HUES64 (cell line): ENCODE results near the gene BOLL.
"Not testable (repeated sequence)": the region's sequence is repeated elsewhere in the genome, so short reads cannot be mapped to it uniquely, and the experiment has no call there.

Experiments
- H3K27ac ChIP-seq: 2 replicates; pipeline ENCODE4 v1.7.0; 2013; ENCODE audit warnings: low read depth, low read length, inconsistent platforms
- H3K27me3 ChIP-seq: 2 replicates; pipeline ENCODE4 v1.6.1; 2013; ENCODE audit warnings: mild to moderate bottlenecking, low read length; ENCODE audit not compliant: insufficient read depth
- H3K36me3 ChIP-seq: 2 replicates; pipeline ENCODE4 v1.6.1; 2013; ENCODE audit warnings: mild to moderate bottlenecking, low read length; ENCODE audit not compliant: insufficient read depth
- H3K4me1 ChIP-seq: 2 replicates; pipeline ENCODE4 v1.6.1; 2013; ENCODE audit warnings: mild to moderate bottlenecking, low read length, moderate library complexity; ENCODE audit not compliant: insufficient read depth
- H3K4me3 ChIP-seq: 2 replicates; pipeline ENCODE4 v1.5.1; 2013; ENCODE audit warnings: mild to moderate bottlenecking, low read length, moderate library complexity
- H3K9ac ChIP-seq: 2 replicates; pipeline ENCODE4 v1.6.1; 2013; ENCODE audit warnings: mild to moderate bottlenecking, low read depth, low read length
- H3K9me3 ChIP-seq: 2 replicates; pipeline ENCODE4 v1.6.1; 2013; ENCODE audit warnings: low read depth, low read length; ENCODE audit not compliant: insufficient read depth
- WGBS: fragments of 150-250, 120-280 bp; methylation state at CpG from one replicate; pipeline ENCODE4 v1.1.7; 2013; ENCODE audit warnings: missing lambda C conversion rate; 5-methylcytosine and 5-hydroxymethylcytosine counted together

BOLL gene

DNA sequence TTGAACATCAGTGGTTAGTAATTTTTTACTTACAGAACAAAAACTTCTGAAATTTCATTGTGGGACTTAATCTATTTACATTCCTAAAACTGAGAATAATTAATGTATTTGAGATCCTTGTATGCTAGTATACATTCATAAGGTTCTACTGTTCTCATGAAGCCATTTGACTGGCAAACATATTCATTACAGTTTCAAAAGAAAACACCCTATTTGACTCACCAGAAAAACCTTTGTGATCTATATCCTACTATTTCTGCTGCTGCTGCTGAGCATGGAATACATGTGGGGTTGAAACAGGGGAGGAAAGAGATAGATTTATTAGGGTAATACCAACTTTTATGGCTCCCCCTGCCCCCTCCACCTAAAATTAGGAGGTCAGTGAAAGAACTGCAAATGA is 58.1 kb downstream of the BOLL start:
- H3K27ac ChIP-seq, result no peak overlapping the region
- peaks cover 6% of the 10 kb centered on the region; the same call in 1 of the 2 replicates for H3K9me3 ChIP-seq
- no peak overlapping the region for H3K9ac ChIP-seq
- no peaks in the 10 kb centered on the region for H3K36me3 ChIP-seq
- no peaks in the 10 kb centered on the region for H3K27me3 ChIP-seq
- no peaks in the 10 kb centered on the region for H3K4me1 ChIP-seq
- no peak overlapping the region for H3K4me3 ChIP-seq

DNA sequence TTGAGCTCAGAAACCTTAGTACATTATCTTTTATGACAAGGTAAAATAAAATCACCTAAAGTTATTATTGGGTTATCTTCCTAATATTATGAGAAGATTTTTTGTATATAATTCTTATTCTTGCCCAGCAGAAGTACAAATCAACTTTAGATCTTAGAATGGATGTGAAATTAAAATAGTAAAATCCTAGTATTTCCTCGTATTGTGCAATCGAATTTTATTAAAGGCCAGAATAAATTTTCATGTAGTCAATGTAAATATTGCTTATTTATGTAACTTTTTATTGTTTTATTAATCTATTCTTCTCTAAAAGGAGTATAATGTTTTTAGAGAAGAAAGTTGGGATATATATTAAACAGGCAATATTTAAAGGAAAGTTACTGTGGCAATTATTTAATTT is 67.3 kb downstream of the BOLL start:
- H3K36me3 ChIP-seq, result peaks cover 44% of the 10 kb centered on the region
- H3K4me1 ChIP-seq, result no peaks in the 10 kb centered on the region
- no peak overlapping the region for H3K9ac ChIP-seq
- no peaks in the 10 kb centered on the region for H3K27me3 ChIP-seq
- H3K4me3 ChIP-seq, result no peak overlapping the region
- H3K9me3 ChIP-seq, result no peaks in the 10 kb centered on the region
- H3K27ac ChIP-seq, result no peak overlapping the region
- WGBS, result 93% methylated on average over 2 of the region's 2 CpGs

GRCh38 chr2:197713271-197713670 is 71.8 kb downstream of the BOLL start:
- 98% methylated on average over 3 of the region's 3 CpGs for WGBS
- Histone ChIP-seq H3K27ac (no peak overlapping the region), H3K4me1 (0 out of 2 replicates have a peak, but pooled peaks cover 8% of the 10 kb centered on the region), H3K9me3 (no peaks in the 10 kb centered on the region), H3K36me3 (peaks cover 72% of the 10 kb centered on the region), H3K27me3 (no peaks in the 10 kb centered on the region), H3K9ac (no peak overlapping the region), H3K4me3 (no peak overlapping the region)

DNA sequence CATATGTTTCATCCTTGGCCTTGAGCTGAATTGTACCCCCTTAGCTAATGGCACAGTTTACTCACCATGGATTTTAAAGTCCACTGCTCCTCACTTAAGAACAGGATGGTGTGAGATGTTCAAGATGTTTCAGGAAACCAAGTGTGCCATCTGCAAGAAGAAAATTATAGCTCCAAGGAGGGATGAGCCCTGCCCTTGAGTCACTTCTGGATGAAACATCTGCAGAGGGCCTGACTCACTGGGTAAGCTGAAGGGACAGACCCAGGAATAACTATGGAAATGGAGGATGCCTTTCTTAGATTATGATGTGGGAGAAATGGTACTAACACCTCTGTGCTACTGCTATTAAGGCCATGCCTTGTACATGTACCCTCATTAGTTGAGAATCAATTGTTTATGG is 73.5 kb downstream of the BOLL start:
- no peak overlapping the region for H3K27ac ChIP-seq
- no peaks in the 10 kb centered on the region for H3K9me3 ChIP-seq
- no peak overlapping the region for H3K4me3 ChIP-seq
- H3K4me1 ChIP-seq, result peaks cover 17% of the 10 kb centered on the region
- no peaks in the 10 kb centered on the region for H3K27me3 ChIP-seq
- H3K9ac ChIP-seq, result no peak overlapping the region
- peaks cover 75% of the 10 kb centered on the region for H3K36me3 ChIP-seq

GRCh38 chr2:197710424-197711042 is 74.6 kb downstream of the BOLL start:
- Histone ChIP-seq H3K27ac (no peak overlapping the region), H3K9me3 (no peaks in the 10 kb centered on the region), H3K36me3 (peaks cover 65% of the 10 kb centered on the region), H3K9ac (no peak overlapping the region), H3K27me3 (no peaks in the 10 kb centered on the region), H3K4me3 (no peak overlapping the region), H3K4me1 (peaks cover 17% of the 10 kb centered on the region)

- peaks cover 51% of the 10 kb centered on the region for H3K36me3 ChIP-seq
- WGBS, result 72% methylated on average over 7 of the region's 7 CpGs
- H3K4me1 ChIP-seq, result peaks cover 23% of the 10 kb centered on the region
- H3K9ac ChIP-seq, H3K9me3 ChIP-seq, H3K27ac ChIP-seq, H3K27me3 ChIP-seq: not testable (repeated sequence)
- peak overlapping the region; percentile 87 for H3K4me3 ChIP-seq
Observed at GRCh38 chr2:197709140-197709539, 76.0 kb downstream of the BOLL start.

DNA sequence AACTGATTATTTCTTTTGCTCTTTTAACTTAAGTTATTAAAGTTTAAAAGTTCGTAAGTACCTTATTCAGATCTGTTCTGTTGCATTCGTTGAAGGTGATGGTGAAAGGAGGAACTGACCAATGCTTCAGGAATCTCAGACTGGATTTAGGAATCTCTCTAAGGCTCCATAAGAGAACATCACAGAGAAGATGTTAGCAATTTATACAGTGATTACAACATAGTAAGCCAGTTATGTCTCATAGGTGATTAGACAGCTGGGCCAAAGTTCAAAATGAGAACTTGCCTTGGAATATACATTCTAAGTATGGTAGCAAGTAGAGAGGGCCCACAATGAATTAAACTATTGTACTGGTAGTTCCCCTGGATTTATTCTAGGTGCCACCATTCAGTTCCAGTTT is 76.8 kb downstream of the BOLL start:
- Histone ChIP-seq H3K27me3 (no peaks in the 10 kb centered on the region), H3K27ac (no peak overlapping the region), H3K4me3 (peak overlapping the region; percentile 87), H3K36me3 (peaks cover 43% of the 10 kb centered on the region), H3K9me3 (no peaks in the 10 kb centered on the region), H3K4me1 (peaks cover 26% of the 10 kb centered on the region), H3K9ac (no peak overlapping the region)
- WGBS, result 25% methylated on average over 2 of the region's 2 CpGs

GRCh38 chr2:197707316-197708213 is 77.6 kb downstream of the BOLL start:
- Histone ChIP-seq H3K27ac (no peak overlapping the region), H3K4me3 (peak overlapping the region; percentile 87), H3K27me3 (no peaks in the 10 kb centered on the region), H3K36me3 (peaks cover 35% of the 10 kb centered on the region), H3K9me3 (no peaks in the 10 kb centered on the region), H3K9ac (peak overlapping the region; percentile 59; the same call in 1 of the 2 replicates), H3K4me1 (peaks cover 26% of the 10 kb centered on the region)
- 0% methylated on average over 1 of the region's 4 CpGs for WGBS

GRCh38 chr2:197706839-197707207 is 78.3 kb downstream of the BOLL start:
- Histone ChIP-seq H3K4me3 (peak overlapping the region; percentile 87), H3K27ac (no peak overlapping the region), H3K9ac (peak overlapping the region; percentile 59; the same call in 1 of the 2 replicates), H3K36me3 (peaks cover 28% of the 10 kb centered on the region), H3K4me1 (peaks cover 26% of the 10 kb centered on the region), H3K27me3 (no peaks in the 10 kb centered on the region), H3K9me3 (no peaks in the 10 kb centered on the region)
- WGBS, result 12% methylated on average over 5 of the region's 5 CpGs

DNA sequence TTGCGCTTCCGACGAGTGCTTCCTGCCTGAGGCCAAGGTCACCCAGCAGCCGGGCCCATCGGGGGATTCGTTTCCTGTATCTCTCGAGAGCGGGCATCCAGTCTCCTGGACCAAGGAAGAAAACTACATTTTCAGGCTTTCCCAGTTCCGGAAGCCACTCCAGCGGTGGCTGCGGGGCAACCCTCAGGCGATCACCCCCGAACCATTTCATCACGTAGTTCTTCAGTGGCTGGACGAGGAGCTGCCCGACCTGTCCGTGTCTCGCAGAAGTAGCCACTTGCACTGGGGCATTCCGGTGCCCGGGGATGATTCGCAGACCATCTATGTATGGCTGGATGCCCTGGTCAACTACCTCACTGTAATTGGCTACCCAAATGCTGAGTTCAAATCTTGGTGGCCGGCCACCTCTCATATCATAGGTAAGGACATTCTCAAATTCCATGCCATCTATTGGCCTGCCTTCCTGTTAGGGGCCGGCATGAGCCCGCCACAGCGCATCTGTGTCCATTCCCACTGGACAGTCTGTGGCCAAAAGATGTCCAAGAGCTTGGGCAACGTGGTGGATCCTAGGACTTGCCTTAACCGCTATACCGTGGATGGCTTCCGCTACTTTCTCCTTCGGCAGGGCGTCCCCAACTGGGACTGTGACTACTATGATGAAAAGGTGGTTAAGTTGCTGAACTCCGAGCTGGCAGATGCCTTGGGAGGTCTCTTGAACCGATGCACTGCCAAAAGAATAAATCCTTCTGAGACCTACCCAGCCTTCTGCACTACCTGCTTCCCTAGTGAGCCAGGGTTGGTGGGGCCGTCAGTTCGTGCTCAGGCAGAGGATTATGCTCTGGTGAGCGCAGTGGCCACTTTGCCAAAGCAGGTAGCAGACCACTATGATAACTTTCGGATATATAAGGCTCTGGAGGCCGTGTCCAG is 78.9 kb downstream of the BOLL start:
- no peaks in the 10 kb centered on the region for H3K27me3 ChIP-seq
- peak overlapping the region; percentile 59; the same call in 1 of the 2 replicates for H3K9ac ChIP-seq
- H3K36me3 ChIP-seq, result peaks cover 21% of the 10 kb centered on the region
- no peaks in the 10 kb centered on the region for H3K9me3 ChIP-seq
- H3K27ac ChIP-seq, result no peak overlapping the region; the same call in 1 of the 2 replicates
- H3K4me1 ChIP-seq, result peaks cover 26% of the 10 kb centered on the region
- peak overlapping the region; percentile 87 for H3K4me3 ChIP-seq
- WGBS, result 2% methylated on average over 38 of the region's 38 CpGs
